Body of pancreas (tissue), 4 donors: ENCODE measurements around the gene NCAPD2. TPM values are rescaled to one million over a fixed set of nuclear protein-coding genes. Genes with fewer than 3 reads are reported as not detected.
"Not testable (repeated sequence)": the region's sequence is repeated elsewhere in the genome, so short reads cannot be mapped to it uniquely, and the experiment has no call there.

Experiments used
- ATAC-seq: fragments of 150-250 bp; one replicate; pipeline ENCODE4 v1.9.1; 2016
- DNase-seq, 4 donors: peaks; one replicate each; pipeline ENCODE4 v3.0.0-alpha.2; 2019
- H3K27ac ChIP-seq, 4 donors: fragments of 200-600 bp; sonication (generic); 1 replicate in 3 of 4; 2 replicates in 1 of 4; pipeline versions ENCODE4 v1.5.1 to v1.6.1; 2016 to 2019; ENCODE audit warnings: mild to moderate bottlenecking in 1 of 4, mixed read lengths in 1 of 4, moderate library complexity in 1 of 4
- H3K27me3 ChIP-seq, 2 donors: fragments of 200-600 bp; sonication (generic); one replicate each; pipeline ENCODE4 v1.6.0; 2016; ENCODE audit warnings: mild to moderate bottlenecking in 1 of 2
- H3K36me3 ChIP-seq, 2 donors: fragments of 200-600 bp; sonication (generic); replicated peaks in 1 of 2; 2 replicates each; pipeline ENCODE4 v1.5.1; 2016; ENCODE audit warnings: low read depth in 2 of 2; ENCODE audit not compliant: insufficient read depth in 1 of 2
- H3K4me1 ChIP-seq: fragments of 200-600 bp; sonication (generic); one replicate; pipeline ENCODE4 v1.6.0; 2016
- H3K4me3 ChIP-seq, 2 donors: fragments of 200-600 bp; sonication (generic); 1 replicate in 1 of 2; 2 replicates in 1 of 2; pipeline ENCODE4 v1.5.1; 2016 to 2019
- H3K9me3 ChIP-seq, 3 donors: fragments of 200-600 bp; sonication (generic); 1 replicate in 2 of 3; 2 replicates in 1 of 3; pipeline ENCODE4 v1.5.1; 2016
- POLR2A ChIP-seq, 3 donors: fragments of 450-650 bp; IDR thresholded peaks; one replicate each; pipeline ENCODE4 v1.6.1; 2016; ENCODE audit warnings: antibody characterized with exemption in 3 of 3, mild to moderate bottlenecking in 2 of 3
- WGBS, 2 donors: methylation state at CpG; one replicate each; pipeline ENCODE4 v1.1.5; 2017; 5-methylcytosine and 5-hydroxymethylcytosine counted together
- intact Hi-C: fragments of 100-400 bp; cut with DNase I; formaldehyde crosslinking; loops from one replicate; pipeline ENCODE4 v1.15.1; 2023
- total RNA-seq, 2 donors: library from RNA; depleted of rRNA; stranded (reverse); fragments of >200 nt; gene quantifications; one replicate each; pipeline ENCODE4 v1.1.0, GENCODE V29; 2016
- TF ChIP-seq, protein P1 (sequence below), 7 experiments: fragments of 450-650 bp in 4 of 7; fragments of 200-600 bp in 3 of 7; sonication (generic) in 3 of 7; IDR thresholded peaks; one replicate each; pipeline ENCODE4 v1.5.1; 2016 to 2019; ENCODE audit warnings: antibody characterized with exemption in 7 of 7

Gene NCAPD2
- total RNA-seq, 2 donors from 2014 or later: 9.3 to 46.1 TPM

DNA sequence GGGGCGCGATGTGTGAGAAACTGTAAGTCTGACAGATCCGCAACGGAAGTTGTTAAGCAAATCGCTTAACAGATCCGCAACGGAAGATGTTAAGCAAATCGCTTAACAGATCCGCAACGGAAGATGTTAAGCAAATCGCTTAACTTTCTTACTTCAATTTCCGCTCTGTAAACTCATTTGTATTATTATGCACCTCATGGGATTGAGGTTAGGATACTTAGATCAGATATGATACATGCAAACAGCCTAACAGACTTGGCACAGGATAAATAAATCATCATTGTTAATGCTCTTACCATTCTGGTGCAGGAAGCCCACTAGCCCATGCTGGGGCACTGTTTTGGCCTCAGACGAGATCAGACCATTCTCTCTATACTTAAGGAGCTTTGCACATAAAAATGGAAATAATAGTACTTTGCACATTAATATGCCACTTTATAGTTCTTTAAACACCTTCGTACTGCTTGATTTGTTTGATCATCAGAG, 399 bp downstream of the NCAPD2 start:
- ATAC-seq (no peak), DNase-seq (no peak)
- no peaks in the 10 kb centered on the region for H3K36me3 ChIP-seq
- 1% methylated on average over 14 of the region's 14 CpGs for WGBS, 2 donors
- peaks cover 23% of the 10 kb centered on the region for H3K4me1 ChIP-seq
- no peaks in the 10 kb centered on the region for H3K27me3 ChIP-seq
- intact Hi-C loops: no loop called here
- TF ChIP-seq POLR2A (IDR thresholded peaks at IDR 0.05): no peak
- TF ChIP-seq, protein P1, sequence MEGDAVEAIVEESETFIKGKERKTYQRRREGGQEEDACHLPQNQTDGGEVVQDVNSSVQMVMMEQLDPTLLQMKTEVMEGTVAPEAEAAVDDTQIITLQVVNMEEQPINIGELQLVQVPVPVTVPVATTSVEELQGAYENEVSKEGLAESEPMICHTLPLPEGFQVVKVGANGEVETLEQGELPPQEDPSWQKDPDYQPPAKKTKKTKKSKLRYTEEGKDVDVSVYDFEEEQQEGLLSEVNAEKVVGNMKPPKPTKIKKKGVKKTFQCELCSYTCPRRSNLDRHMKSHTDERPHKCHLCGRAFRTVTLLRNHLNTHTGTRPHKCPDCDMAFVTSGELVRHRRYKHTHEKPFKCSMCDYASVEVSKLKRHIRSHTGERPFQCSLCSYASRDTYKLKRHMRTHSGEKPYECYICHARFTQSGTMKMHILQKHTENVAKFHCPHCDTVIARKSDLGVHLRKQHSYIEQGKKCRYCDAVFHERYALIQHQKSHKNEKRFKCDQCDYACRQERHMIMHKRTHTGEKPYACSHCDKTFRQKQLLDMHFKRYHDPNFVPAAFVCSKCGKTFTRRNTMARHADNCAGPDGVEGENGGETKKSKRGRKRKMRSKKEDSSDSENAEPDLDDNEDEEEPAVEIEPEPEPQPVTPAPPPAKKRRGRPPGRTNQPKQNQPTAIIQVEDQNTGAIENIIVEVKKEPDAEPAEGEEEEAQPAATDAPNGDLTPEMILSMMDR (IDR thresholded peaks at IDR 0.05): no peak
- H3K4me3 ChIP-seq: peak overlapping the region; percentile 1 to 71
- H3K9me3 ChIP-seq: no peaks in the 10 kb centered on the region
- peak overlapping the region in 3 of 4 donors; percentile 70 to 93 (median 90) for H3K27ac ChIP-seq

DNA sequence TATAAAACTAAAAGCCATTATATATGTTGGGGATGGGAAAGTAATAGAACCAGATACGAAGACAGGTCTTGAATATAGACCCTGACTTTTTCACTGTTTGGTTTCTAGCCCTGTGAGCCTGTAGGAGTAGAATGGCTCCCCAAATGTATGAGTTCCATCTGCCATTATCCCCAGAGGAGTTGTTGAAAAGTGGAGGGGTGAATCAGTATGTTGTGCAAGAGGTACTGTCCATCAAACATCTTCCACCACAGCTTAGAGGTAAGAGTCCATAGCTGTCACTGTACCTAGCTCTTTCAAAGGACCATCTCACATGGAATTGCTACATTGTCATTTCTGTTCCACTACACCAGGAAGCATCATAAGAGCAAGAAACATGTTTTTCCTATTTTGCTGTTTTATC, 1.1 kb downstream of the NCAPD2 start:
- Histone ChIP-seq H3K27ac (no peak overlapping the region), H3K27me3 (no peaks in the 10 kb centered on the region), H3K4me1 (peaks cover 23% of the 10 kb centered on the region), H3K4me3 (no peak overlapping the region), H3K36me3 (no peaks in the 10 kb centered on the region), H3K9me3 (no peaks in the 10 kb centered on the region)
- no peak for ATAC-seq
- intact Hi-C loops: no loop called here
- DNase-seq: no peak
- WGBS, 2 donors: 71 to 95% methylated on average over 1 of the region's 1 CpG
- TF ChIP-seq, protein P1 (IDR thresholded peaks at IDR 0.05): no peak
- no peak for TF ChIP-seq POLR2A (IDR thresholded peaks at IDR 0.05)

DNA sequence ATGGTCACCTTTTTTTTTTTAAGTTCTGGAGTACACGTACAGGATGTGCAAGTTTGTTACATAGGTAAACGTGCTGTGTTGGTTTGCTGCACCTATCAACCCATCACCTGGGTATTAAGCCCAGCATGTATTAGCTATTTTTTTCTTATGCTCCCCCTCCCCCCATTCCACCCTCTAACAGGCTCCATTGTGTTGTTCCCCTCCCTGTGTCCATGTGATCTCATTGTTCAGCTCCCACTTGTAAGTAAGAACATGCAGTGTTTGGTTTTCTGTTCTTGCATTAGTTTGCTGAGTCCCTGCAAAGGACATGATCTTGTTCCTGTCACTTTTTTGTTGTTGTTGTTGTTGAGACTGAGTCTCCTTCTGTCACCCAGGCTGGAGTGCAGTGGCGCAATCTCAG, 3.4 kb downstream of the NCAPD2 start:
- intact Hi-C loops, ATAC-seq, H3K36me3 ChIP-seq, DNase-seq, H3K27ac ChIP-seq, H3K27me3 ChIP-seq, H3K4me3 ChIP-seq, H3K9me3 ChIP-seq: not testable (repeated sequence)
- 70 to 89% methylated on average over 3 of the region's 3 CpGs for WGBS, 2 donors
- peaks cover 21% of the 10 kb centered on the region for H3K4me1 ChIP-seq

DNA sequence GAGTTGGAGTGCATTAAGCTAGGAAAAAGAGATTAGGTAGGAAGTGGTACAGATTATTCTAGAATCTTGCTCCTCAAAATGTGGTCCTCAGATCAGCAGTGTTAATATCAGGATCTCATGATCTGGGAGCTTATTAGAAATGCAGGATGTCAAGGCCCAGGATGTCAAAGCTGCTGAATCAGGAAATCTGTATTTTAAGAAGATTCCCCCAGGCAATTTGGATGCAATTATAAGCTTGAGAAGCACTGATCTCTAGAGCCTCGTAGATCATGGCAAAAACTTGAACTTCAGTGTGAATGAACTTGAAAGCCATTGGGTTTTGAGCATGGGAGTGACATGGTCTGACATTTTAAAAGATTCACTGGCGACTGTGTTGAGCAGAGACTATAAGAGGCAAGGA, 6.6 kb downstream of the NCAPD2 start:
- H3K4me1 ChIP-seq: peaks cover 2% of the 10 kb centered on the region
- H3K36me3 ChIP-seq: no peaks in the 10 kb centered on the region
- no peak overlapping the region for H3K4me3 ChIP-seq
- no peak for ATAC-seq
- WGBS, 2 donors: 92% methylated on average over 2 of the region's 2 CpGs
- DNase-seq: no peak
- no peak overlapping the region for H3K27ac ChIP-seq
- TF ChIP-seq, protein P1 (IDR thresholded peaks at IDR 0.05): no peak
- no peak for TF ChIP-seq POLR2A (IDR thresholded peaks at IDR 0.05)
- intact Hi-C loops: no loop called here
- no peaks in the 10 kb centered on the region for H3K27me3 ChIP-seq
- no peaks in the 10 kb centered on the region for H3K9me3 ChIP-seq

DNA sequence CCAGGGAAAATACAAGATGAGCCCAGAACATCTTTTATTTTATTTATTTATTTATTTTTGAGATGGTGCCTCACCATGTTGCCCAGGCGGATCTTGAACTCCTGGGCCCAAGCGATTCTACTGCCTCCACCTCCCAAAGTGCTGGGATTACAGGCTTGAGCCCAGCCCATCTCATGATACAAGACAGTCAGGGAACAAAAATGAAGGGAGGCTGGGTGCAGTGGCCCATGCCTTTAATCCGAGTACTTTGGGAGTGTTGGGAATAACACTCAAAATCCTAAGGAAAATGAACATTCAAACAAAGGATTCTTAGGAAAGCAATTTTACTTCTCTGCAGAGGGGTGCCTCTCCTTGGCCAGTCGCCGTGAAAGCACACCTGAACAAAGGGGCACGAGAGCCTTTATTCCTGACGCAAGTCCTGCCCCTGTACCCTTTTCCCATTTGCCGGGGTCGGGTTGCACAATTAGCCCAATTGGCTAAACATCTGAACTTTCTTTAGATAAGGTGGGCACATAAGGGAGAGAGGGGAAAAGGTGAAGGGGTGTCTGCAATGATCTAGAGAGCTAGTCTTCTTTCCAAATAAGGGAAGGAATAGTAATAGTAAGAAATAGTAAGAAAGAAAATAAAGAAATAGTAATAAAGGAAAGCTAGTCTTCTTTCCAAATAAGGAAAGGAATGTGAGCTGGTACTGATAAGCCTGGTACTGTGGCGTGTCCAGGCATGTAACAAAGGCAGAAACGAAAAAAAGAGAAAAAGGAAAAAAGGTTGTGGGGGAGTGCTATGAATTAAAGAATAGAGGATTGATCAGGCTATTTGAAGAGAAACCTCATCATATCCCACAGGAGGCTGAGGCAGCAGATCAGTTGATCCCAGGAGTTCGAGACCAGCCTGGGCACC, 13.4 kb downstream of the NCAPD2 start:
- Histone ChIP-seq H3K36me3 (peaks cover 0 to 7% of the 10 kb centered on the region in 2 donors), H3K27ac (peak overlapping the region in 3 of 4 donors; percentile 23 to 32 (median 28)), H3K4me1 (no peaks in the 10 kb centered on the region), H3K27me3 (no peaks in the 10 kb centered on the region), H3K9me3 (no peaks in the 10 kb centered on the region), H3K4me3 (no peak overlapping the region)
- intact Hi-C loops: no loop called here
- TF ChIP-seq, protein P1 (IDR thresholded peaks at IDR 0.05): no peak
- TF ChIP-seq POLR2A (IDR thresholded peaks at IDR 0.05): no peak
- 73 to 80% methylated on average over 12 of the region's 12 CpGs for WGBS, 2 donors
- DNase-seq: no peak
- ATAC-seq: no peak
